ENCODE results near the gene MRAP. TPM values are rescaled to one million over a fixed set of nuclear protein-coding genes. Genes with fewer than 3 reads are reported as not detected.
"Not testable (repeated sequence)": the region's sequence is repeated elsewhere in the genome, so short reads cannot be mapped to it uniquely, and the experiment has no call there.

The MRAP gene
- total and polyA plus RNA-seq, 4 donors = 0.18 to 3.8 (median 0.24) TPM; not detected in 1

GRCh38 chr21:32257962-32258785, 40.5 kb upstream of the MRAP start:
- TF ChIP-seq, protein P1, sequence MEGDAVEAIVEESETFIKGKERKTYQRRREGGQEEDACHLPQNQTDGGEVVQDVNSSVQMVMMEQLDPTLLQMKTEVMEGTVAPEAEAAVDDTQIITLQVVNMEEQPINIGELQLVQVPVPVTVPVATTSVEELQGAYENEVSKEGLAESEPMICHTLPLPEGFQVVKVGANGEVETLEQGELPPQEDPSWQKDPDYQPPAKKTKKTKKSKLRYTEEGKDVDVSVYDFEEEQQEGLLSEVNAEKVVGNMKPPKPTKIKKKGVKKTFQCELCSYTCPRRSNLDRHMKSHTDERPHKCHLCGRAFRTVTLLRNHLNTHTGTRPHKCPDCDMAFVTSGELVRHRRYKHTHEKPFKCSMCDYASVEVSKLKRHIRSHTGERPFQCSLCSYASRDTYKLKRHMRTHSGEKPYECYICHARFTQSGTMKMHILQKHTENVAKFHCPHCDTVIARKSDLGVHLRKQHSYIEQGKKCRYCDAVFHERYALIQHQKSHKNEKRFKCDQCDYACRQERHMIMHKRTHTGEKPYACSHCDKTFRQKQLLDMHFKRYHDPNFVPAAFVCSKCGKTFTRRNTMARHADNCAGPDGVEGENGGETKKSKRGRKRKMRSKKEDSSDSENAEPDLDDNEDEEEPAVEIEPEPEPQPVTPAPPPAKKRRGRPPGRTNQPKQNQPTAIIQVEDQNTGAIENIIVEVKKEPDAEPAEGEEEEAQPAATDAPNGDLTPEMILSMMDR (IDR thresholded peaks at IDR 0.05; ENCODE audit: control extremely low read depth, extremely low read depth) = peak; percentile 45
- Histone ChIP-seq H3K27me3 (ENCODE audit: control insufficient read depth in 3 of 3, insufficient read depth in 3 of 3, low read length in 2 of 3) (no peaks in the 10 kb centered on the region), H3K4me1 (ENCODE audit: control insufficient read depth in 5 of 5, insufficient read depth in 5 of 5, low read length in 5 of 5) (peaks cover 0 to 18% (median 5%) of the 10 kb centered on the region in 5 donors), H3K36me3 (ENCODE audit: control insufficient read depth in 4 of 4, insufficient read depth in 4 of 4, low read length in 4 of 4) (no peaks in the 10 kb centered on the region), H3K9ac (ENCODE audit: insufficient read depth in 1 of 2, low read length in 2 of 2) (no peak overlapping the region), H3K4me3 (no peak overlapping the region), H3K9me3 (ENCODE audit: control insufficient read depth in 4 of 4, insufficient read depth in 3 of 4, low read length in 3 of 4) (no peaks in the 10 kb centered on the region), H3K27ac (ENCODE audit: low read depth in 1 of 2, low read length in 1 of 2) (no peak overlapping the region)
- DNase-seq (peak; percentile 85 to 92 (median 90)), ATAC-seq (ENCODE audit: insufficient read depth, low FRiP score) (peak; percentile 71)
- 45 to 56% methylated on average over 16 of the region's 16 CpGs for WGBS, 2 donors

DNA sequence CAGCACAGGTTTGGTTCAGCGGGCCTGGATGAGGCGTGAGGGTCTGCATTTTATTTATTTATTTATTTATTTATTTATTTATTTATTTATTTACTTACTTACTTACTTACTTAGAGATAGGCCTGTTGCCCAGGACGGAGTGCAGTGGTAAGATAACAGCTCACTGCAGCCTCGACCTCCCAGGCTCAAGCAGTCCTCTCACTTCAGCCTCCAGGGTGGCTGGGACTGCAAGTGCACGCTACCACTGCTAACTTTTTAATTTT, 39.9 kb upstream of the MRAP start:
- H3K9ac ChIP-seq (ENCODE audit: insufficient read depth in 1 of 2, low read length in 2 of 2); H3K27ac ChIP-seq (ENCODE audit: low read depth in 1 of 2, low read length in 1 of 2); H3K9me3 ChIP-seq (ENCODE audit: control insufficient read depth in 4 of 4, insufficient read depth in 3 of 4, low read length in 3 of 4); H3K36me3 ChIP-seq (ENCODE audit: control insufficient read depth in 4 of 4, insufficient read depth in 4 of 4, low read length in 4 of 4); H3K27me3 ChIP-seq (ENCODE audit: control insufficient read depth in 3 of 3, insufficient read depth in 3 of 3, low read length in 2 of 3); DNase-seq; ATAC-seq (ENCODE audit: insufficient read depth, low FRiP score); H3K4me3 ChIP-seq: not testable (repeated sequence)
- H3K4me1 ChIP-seq (ENCODE audit: control insufficient read depth in 5 of 5, insufficient read depth in 5 of 5, low read length in 5 of 5) = peaks cover 0 to 18% (median 3%) of the 10 kb centered on the region in 5 donors
- 88 to 92% methylated on average over 5 of the region's 5 CpGs for WGBS, 2 donors

- H3K4me3 ChIP-seq = no peak overlapping the region
- H3K27ac ChIP-seq (ENCODE audit: low read depth in 1 of 2, low read length in 1 of 2) = no peak overlapping the region
- TF ChIP-seq, protein P1 (IDR thresholded peaks at IDR 0.05; ENCODE audit: control extremely low read depth, extremely low read depth) = no peak
- no peaks in the 10 kb centered on the region for H3K9me3 ChIP-seq (ENCODE audit: control insufficient read depth in 4 of 4, insufficient read depth in 3 of 4, low read length in 3 of 4)
- no peak for ATAC-seq (ENCODE audit: insufficient read depth, low FRiP score)
- 72 to 85% methylated on average over 2 of the region's 2 CpGs for WGBS, 2 donors
- H3K4me1 ChIP-seq (ENCODE audit: control insufficient read depth in 5 of 5, insufficient read depth in 5 of 5, low read length in 5 of 5) = peaks cover 0 to 18% (median 3%) of the 10 kb centered on the region in 5 donors
- H3K9ac ChIP-seq (ENCODE audit: insufficient read depth in 1 of 2, low read length in 2 of 2) = no peak overlapping the region
- no peaks in the 10 kb centered on the region for H3K36me3 ChIP-seq (ENCODE audit: control insufficient read depth in 4 of 4, insufficient read depth in 4 of 4, low read length in 4 of 4)
- no peaks in the 10 kb centered on the region for H3K27me3 ChIP-seq (ENCODE audit: control insufficient read depth in 3 of 3, insufficient read depth in 3 of 3, low read length in 2 of 3)
- DNase-seq = no peak
Observed at GRCh38 chr21:32260130-32260529, 38.5 kb upstream of the MRAP start.

DNA sequence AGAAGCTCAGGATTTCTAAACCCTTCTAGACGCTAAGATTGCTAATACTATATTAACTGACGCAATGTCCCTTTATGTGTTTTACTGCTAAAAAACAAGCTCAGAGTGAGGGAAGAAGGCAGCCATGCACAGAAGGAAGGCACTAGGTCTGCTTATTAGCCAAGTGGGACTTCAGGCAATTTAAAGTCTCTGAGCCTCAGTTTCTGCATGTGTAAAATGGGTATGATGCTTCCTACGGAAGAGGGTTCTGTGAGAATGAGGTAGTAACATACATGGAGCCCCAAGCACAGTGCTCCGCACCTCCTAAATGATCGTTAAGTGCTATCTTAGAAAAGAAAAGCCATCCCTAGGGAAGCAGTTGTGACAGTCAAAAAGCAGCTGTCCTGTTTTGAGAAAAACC, 36.7 kb upstream of the MRAP start:
- TF ChIP-seq, protein P1 (IDR thresholded peaks at IDR 0.05; ENCODE audit: control extremely low read depth, extremely low read depth) = no peak
- Histone ChIP-seq H3K4me3 (no peak overlapping the region), H3K27ac (ENCODE audit: low read depth in 1 of 2, low read length in 1 of 2) (no peak overlapping the region), H3K4me1 (ENCODE audit: control insufficient read depth in 5 of 5, insufficient read depth in 5 of 5, low read length in 5 of 5) (peaks cover 0 to 10% (median 0%) of the 10 kb centered on the region in 5 donors), H3K36me3 (ENCODE audit: control insufficient read depth in 4 of 4, insufficient read depth in 4 of 4, low read length in 4 of 4) (peaks cover 0 to 3% (median under 1%) of the 10 kb centered on the region in 4 donors), H3K9me3 (ENCODE audit: control insufficient read depth in 4 of 4, insufficient read depth in 3 of 4, low read length in 3 of 4) (no peaks in the 10 kb centered on the region), H3K9ac (ENCODE audit: insufficient read depth in 1 of 2, low read length in 2 of 2) (no peak overlapping the region), H3K27me3 (ENCODE audit: control insufficient read depth in 3 of 3, insufficient read depth in 3 of 3, low read length in 2 of 3) (no peaks in the 10 kb centered on the region)
- 79 to 91% methylated on average over 5 of the region's 5 CpGs for WGBS, 2 donors
- DNase-seq (no peak), ATAC-seq (ENCODE audit: insufficient read depth, low FRiP score) (no peak)

GRCh38 chr21:32265321-32265720, 33.3 kb upstream of the MRAP start:
- H3K9me3 ChIP-seq (ENCODE audit: control insufficient read depth in 4 of 4, insufficient read depth in 3 of 4, low read length in 3 of 4); H3K4me1 ChIP-seq (ENCODE audit: control insufficient read depth in 5 of 5, insufficient read depth in 5 of 5, low read length in 5 of 5); H3K27ac ChIP-seq (ENCODE audit: low read depth in 1 of 2, low read length in 1 of 2); DNase-seq; H3K9ac ChIP-seq (ENCODE audit: insufficient read depth in 1 of 2, low read length in 2 of 2); H3K4me3 ChIP-seq; ATAC-seq (ENCODE audit: insufficient read depth, low FRiP score); H3K27me3 ChIP-seq (ENCODE audit: control insufficient read depth in 3 of 3, insufficient read depth in 3 of 3, low read length in 2 of 3): not testable (repeated sequence)
- 98% methylated on average over 15 to 23 of the region's 23 CpGs for WGBS, 2 donors
- peaks cover 3 to 12% (median 7%) of the 10 kb centered on the region in 4 donors for H3K36me3 ChIP-seq (ENCODE audit: control insufficient read depth in 4 of 4, insufficient read depth in 4 of 4, low read length in 4 of 4)
